HCT116 (cell line): ENCODE data around the gene CA5B. TPM values are rescaled to one million over a fixed set of nuclear protein-coding genes. Genes with fewer than 3 reads are reported as not detected.

ENCODE experiments used
- ATAC-seq: fragments of 200-7000 bp; cut with Tn5 transposase; 2 replicates; pipeline ENCODE4 v1.9.1; 2020; ENCODE audit warnings: mild to moderate bottlenecking, moderate library complexity
- BruUV-seq: library from RNA; stranded (reverse); fragments of 400-500 nt; replicated peaks from 2 replicates; lab custom pipeline; 2021; lab: Mats Ljungman, UMichigan
- CTCF ChIA-PET: fragments of 300-600 bp; sonication (Branson Sonifier 250); formaldehyde crosslinking; loops from one replicate; lab custom pipeline; 2021; ENCODE audit warnings: antibody characterized with exemption; lab: Charles Lee
- POLR2A ChIA-PET: fragments of 300-600, 350-600 bp; sonication (Branson Sonifier 250); formaldehyde crosslinking; loops from one replicate; lab custom pipeline; 2021; ENCODE audit warnings: antibody characterized with exemption; lab: Charles Lee
- RAD21 ChIA-PET, 2 experiments: fragments of 300-600 bp; sonication (Branson Sonifier 250); formaldehyde crosslinking; loops; one replicate each; lab custom pipeline; 2023; ENCODE audit warnings: low total read pairs in 2 of 2; ENCODE audit not compliant: uncharacterized antibody in 2 of 2, unreplicated experiment in 2 of 2, low non-redundant PET in 1 of 2; lab: Charles Lee
- DNase-seq: peaks from one replicate; pipeline ENCODE4 v3.0.0-alpha.2; 2010; ENCODE audit warnings: low read depth, low spot score
- H2AFZ ChIP-seq: fragments of 200-600 bp; shearing (Covaris generic), sonication (generic); 2 replicates; pipeline ENCODE4 v1.6.1; 2017; ENCODE audit warnings: low read depth, mixed run types, mixed read lengths, antibody characterized with exemption, low read length; ENCODE audit not compliant: poor library complexity, severe bottlenecking
- H3K27ac ChIP-seq: 2 replicates; pipeline ENCODE4 v1.5.1; 2012; ENCODE audit warnings: low read depth, low read length
- H3K27me3 ChIP-seq: fragments of 200-600 bp; sonication (generic); 2 replicates; pipeline ENCODE4 v1.6.1; 2016; ENCODE audit warnings: mixed run types, low read length, mixed read lengths; ENCODE audit not compliant: insufficient read depth
- H3K36me3 ChIP-seq, 2 experiments: fragments of 200-500 bp in 1 of 2; fragments of 200-600 bp in 1 of 2; sonication (Bioruptor generic) in 1 of 2; sonication (generic) in 1 of 2; 2 replicates each; pipeline versions ENCODE4 v1.5.1 to v1.6.1; 2014 to 2016; ENCODE audit warnings: low read length in 2 of 2, inconsistent platforms in 1 of 2, mixed read lengths in 1 of 2, mixed run types in 1 of 2; ENCODE audit not compliant: insufficient read depth in 2 of 2, control insufficient read depth in 1 of 2
- H3K4me1 ChIP-seq, 2 experiments: fragments of 200-600 bp in 1 of 2; sonication (generic) in 1 of 2; 2 replicates each; pipeline versions ENCODE4 v1.5.1 to v1.6.1; 2012 to 2017; ENCODE audit warnings: low read length in 2 of 2, inconsistent platforms in 1 of 2, mild to moderate bottlenecking in 1 of 2, mixed read lengths in 1 of 2, mixed run types in 1 of 2, moderate library complexity in 1 of 2; ENCODE audit not compliant: insufficient read depth in 2 of 2, control insufficient read depth in 1 of 2
- H3K4me2 ChIP-seq: fragments of 200-600 bp; sonication (generic); 2 replicates; pipeline ENCODE4 v1.6.1; 2017; ENCODE audit warnings: mixed run types, low read length, mixed read lengths
- H3K4me3 ChIP-seq, 2 experiments: fragments of 200-600 bp in 1 of 2; sonication (generic) in 1 of 2; replicated peaks in 1 of 2; 2 replicates each; pipeline ENCODE4 v1.5.1; 2011 to 2016; ENCODE audit warnings: low read length in 2 of 2, control low read depth in 1 of 2, low read depth in 1 of 2, mild to moderate bottlenecking in 1 of 2, mixed read lengths in 1 of 2, mixed run types in 1 of 2
- H3K79me2 ChIP-seq: fragments of 200-600 bp; sonication (generic); 2 replicates; pipeline ENCODE4 v1.6.1; 2017; ENCODE audit warnings: mild to moderate bottlenecking, mixed run types, low read length, moderate library complexity, mixed read lengths; ENCODE audit not compliant: insufficient read depth
- H3K9ac ChIP-seq: fragments of 200-600 bp; sonication (generic); 2 replicates; pipeline ENCODE4 v1.6.1; 2016; ENCODE audit warnings: low read length, mixed read lengths
- H3K9me2 ChIP-seq: fragments of 200-600 bp; sonication (generic), shearing (Covaris generic); 2 replicates; pipeline ENCODE4 v1.6.1; 2017; ENCODE audit warnings: mixed run types, mild to moderate bottlenecking, moderate library complexity; ENCODE audit not compliant: insufficient read depth
- H3K9me3 ChIP-seq, 2 experiments: fragments of 200-500 bp in 1 of 2; fragments of 200-600 bp in 1 of 2; sonication (Bioruptor generic) in 1 of 2; sonication (generic) in 1 of 2; 2 replicates each; pipeline ENCODE4 v1.6.1; 2014 to 2017; ENCODE audit warnings: low read length in 2 of 2, mixed read lengths in 2 of 2, inconsistent platforms in 1 of 2, low read depth in 1 of 2, mild to moderate bottlenecking in 1 of 2, mixed run types in 1 of 2, moderate library complexity in 1 of 2; ENCODE audit not compliant: control insufficient read depth in 1 of 2, insufficient read depth in 1 of 2
- H4K20me1 ChIP-seq: fragments of 200-600 bp; sonication (generic), shearing (Covaris generic); 2 replicates; pipeline ENCODE4 v1.6.1; 2017; ENCODE audit warnings: mixed run types, mild to moderate bottlenecking, moderate library complexity; ENCODE audit not compliant: insufficient read depth
- CTCF ChIP-seq, 3 experiments: fragments of 200-600 bp in 1 of 3; sonication (generic) in 1 of 3; IDR thresholded peaks in 2 of 3; conservative IDR thresholded peaks in 1 of 3; 2 replicates each; pipeline ENCODE4 v1.5.1; 2012 to 2017; ENCODE audit warnings: low read depth in 2 of 3, low read length in 2 of 3, antibody characterized with exemption in 1 of 3, borderline replicate concordance in 1 of 3, control low read depth in 1 of 3, mild to moderate bottlenecking in 1 of 3, mixed read lengths in 1 of 3, mixed run types in 1 of 3, moderate library complexity in 1 of 3; ENCODE audit not compliant: insufficient read depth in 1 of 3
- JUND ChIP-seq: IDR thresholded peaks from 2 replicates; pipeline ENCODE4 v1.6.1; 2012
- RAD21 ChIP-seq: IDR thresholded peaks from 2 replicates; pipeline ENCODE4 v1.6.1; 2012; ENCODE audit warnings: low read depth, mild to moderate bottlenecking
- SIN3A ChIP-seq: IDR thresholded peaks from 2 replicates; pipeline ENCODE4 v1.6.1; 2012; ENCODE audit warnings: low read depth
- intact Hi-C: fragments of 100-400 bp; cut with micrococcal nuclease; formaldehyde crosslinking; loops from 2 replicates; pipeline ENCODE4 v1.10.0; 2022
- total RNA-seq: library from RNA; stranded (reverse); gene quantifications from one replicate; pipeline ENCODE4 v1.2.1, GENCODE V29; 2021; ENCODE audit not compliant: unreplicated experiment

CA5B gene
- total RNA-seq, 1 experiment from 2014 or later, result 5.5 TPM

- H3K9me3 ChIP-seq, result no peaks in the 10 kb centered on the region
- no peaks in the 10 kb centered on the region for H3K27me3 ChIP-seq
- no peak overlapping the region for H3K9ac ChIP-seq
- H2AFZ ChIP-seq, result no peak overlapping the region
- no peak overlapping the region for H3K4me3 ChIP-seq
- intact Hi-C loops, result no loop called here
- no peak overlapping the region for H3K27ac ChIP-seq
- POLR2A ChIA-PET, result no interaction called here
- no peak for DNase-seq
- no peak overlapping the region for H3K4me2 ChIP-seq
- TF ChIP-seq JUND (no peak), SIN3A (no peak), CTCF (IDR thresholded peaks at IDR 0.05 in 2 of 3, conservative IDR thresholded peaks at IDR 0.05 in 1 of 3; ENCODE audit: borderline replicate concordance in 1 of 3, insufficient read depth in 1 of 3, low read depth in 2 of 3, low read length in 2 of 3) (no peak)
- H3K4me1 ChIP-seq, result no peaks in the 10 kb centered on the region
- no peaks in the 10 kb centered on the region for H3K36me3 ChIP-seq
- H3K9me2 ChIP-seq, result no peaks in the 10 kb centered on the region
- ATAC-seq, result no peak
- RAD21 ChIA-PET, result no interaction called here
- H3K79me2 ChIP-seq, result no peaks in the 10 kb centered on the region
- CTCF ChIA-PET, result no interaction called here
- BruUV-seq, result no TSS peak
- no peaks in the 10 kb centered on the region for H4K20me1 ChIP-seq
Observed at GRCh38 chrX:15808254-15808653, 70.2 kb downstream of the CA5B start.

GRCh38 chrX:15812192-15812938 lies 74.3 kb downstream of the CA5B start:
- no peak for TF ChIP-seq RAD21
- no peak overlapping the region for H3K9ac ChIP-seq
- no peaks in the 10 kb centered on the region for H3K9me2 ChIP-seq
- no peak for DNase-seq
- H3K4me1 ChIP-seq, result no peaks in the 10 kb centered on the region
- no peak overlapping the region for H3K4me2 ChIP-seq
- H3K27ac ChIP-seq, result no peak overlapping the region
- no TSS peak for BruUV-seq
- no peak for ATAC-seq
- H3K79me2 ChIP-seq, result no peaks in the 10 kb centered on the region
- ChIA-PET CTCF (no interaction called here), RAD21 (no interaction called here), POLR2A (no interaction called here)
- no peaks in the 10 kb centered on the region for H4K20me1 ChIP-seq
- H3K36me3 ChIP-seq, result no peaks in the 10 kb centered on the region
- H2AFZ ChIP-seq, result no peak overlapping the region
- intact Hi-C loops, result no loop called here
- no peaks in the 10 kb centered on the region for H3K9me3 ChIP-seq
- H3K4me3 ChIP-seq, result no peak overlapping the region
- no peaks in the 10 kb centered on the region for H3K27me3 ChIP-seq
